GM10266 (cell line): ENCODE data around the gene FARP2.
"Not testable (repeated sequence)": the region's sequence is repeated elsewhere in the genome, so short reads cannot be mapped to it uniquely, and the experiment has no call there.

Experiments used
- DNase-seq: peaks from one replicate; pipeline ENCODE4 v3.0.0; 2012; ENCODE audit errors: extremely low spot score
- CTCF ChIP-seq: IDR thresholded peaks from 2 replicates; pipeline ENCODE4 v1.5.1; 2012; ENCODE audit warnings: mild to moderate bottlenecking, low read depth; ENCODE audit not compliant: control insufficient read depth, insufficient read depth; ENCODE audit errors: missing control alignments

The FARP2 gene

GRCh38 chr2:241399941-241400922, 44.1 kb downstream of the FARP2 start:
- no peak for TF ChIP-seq CTCF
- DNase-seq = no peak

GRCh38 chr2:241408849-241409248, 52.8 kb downstream of the FARP2 start:
- no peak for TF ChIP-seq CTCF
- no peak for DNase-seq

- no peak for TF ChIP-seq CTCF
- no peak for DNase-seq
Measured at GRCh38 chr2:241410739-241411176, 54.7 kb downstream of the FARP2 start.

- TF ChIP-seq CTCF = no peak
- no peak for DNase-seq
Measured at GRCh38 chr2:241412144-241412543, 56.1 kb downstream of the FARP2 start.

GRCh38 chr2:241413501-241413900, 57.4 kb downstream of the FARP2 start:
- not testable (repeated sequence) for DNase-seq

GRCh38 chr2:241413929-241414580, 58.0 kb downstream of the FARP2 start:
- TF ChIP-seq CTCF = no peak
- no peak for DNase-seq

- TF ChIP-seq CTCF = no peak
- no peak for DNase-seq
Measured at GRCh38 chr2:241415196-241415595, 59.1 kb downstream of the FARP2 start.

GRCh38 chr2:241417626-241418025, 61.5 kb downstream of the FARP2 start:
- no peak for DNase-seq
- TF ChIP-seq CTCF = no peak
